Stimulated activated CD4-positive, alpha-beta T cell treated with anti-CD3 and anti-CD28 coated beads, TNF-alpha, amount 100 ng/mL, for 24 hours (primary cell): ENCODE data around the gene CXCL12.

Source experiments
- DNase-seq, 3 experiments: peaks; one replicate each; pipeline ENCODE4 v3.0.0-alpha.2; 2020; ENCODE audit warnings: low read depth in 3 of 3

Gene CXCL12

GRCh38 chr10:44335330-44336021, 49.4 kb downstream of the CXCL12 start:
- DNase-seq: no peak

- DNase-seq: no peak
Observed at GRCh38 chr10:44334621-44335184, 50.2 kb downstream of the CXCL12 start.

GRCh38 chr10:44334091-44334490, 50.8 kb downstream of the CXCL12 start:
- DNase-seq: no peak

GRCh38 chr10:44333511-44333910, 51.4 kb downstream of the CXCL12 start:
- no peak for DNase-seq

GRCh38 chr10:44332465-44332864, 52.4 kb downstream of the CXCL12 start:
- DNase-seq: no peak

- DNase-seq: no peak
Observed at GRCh38 chr10:44330431-44330830, 54.5 kb downstream of the CXCL12 start.

GRCh38 chr10:44327461-44327860, 57.4 kb downstream of the CXCL12 start:
- DNase-seq: no peak
